HEK293 (cell line): ENCODE results near the gene CRB2.

Source experiments
- CTCF ChIA-PET: fragments of 350-600 bp; formaldehyde crosslinking; extraction: SDS; loops from one replicate; lab custom pipeline; 2021; ENCODE audit warnings: antibody characterized with exemption; lab: Yijun Ruan, JAX
- POLR2A ChIA-PET: fragments of 300-600 bp; formaldehyde crosslinking; extraction: SDS; loops from one replicate; lab custom pipeline; 2020; ENCODE audit warnings: antibody characterized with exemption, inconsistent platforms; lab: Yijun Ruan, JAX
- H3K27ac ChIP-seq: fragments of 200-500 bp; sonication (Bioruptor generic); 2 replicates; pipeline ENCODE4 v1.5.1; 2014; ENCODE audit warnings: low read depth, low read length, control low read depth, inconsistent platforms; ENCODE audit errors: extremely low read depth
- H3K36me3 ChIP-seq, 2 experiments: fragments of 200-500 bp in 1 of 2; sonication (Bioruptor generic) in 1 of 2; 1 replicate in 1 of 2; 2 replicates in 1 of 2; pipeline ENCODE4 v1.5.1; 2014 to 2017; ENCODE audit warnings: inconsistent platforms in 2 of 2, low read length in 2 of 2; ENCODE audit not compliant: control insufficient read depth in 2 of 2, insufficient read depth in 1 of 2
- H3K4me1 ChIP-seq: fragments of 200-500 bp; sonication (Bioruptor generic); 2 replicates; pipeline ENCODE4 v1.5.1; 2014; ENCODE audit warnings: mild to moderate bottlenecking, low read length, inconsistent platforms; ENCODE audit not compliant: control insufficient read depth, insufficient read depth
- H3K4me3 ChIP-seq: 2 replicates; pipeline ENCODE4 v1.5.1; 2011; ENCODE audit warnings: low read depth, mild to moderate bottlenecking, control low read depth, low read length, moderate library complexity
- H3K9me3 ChIP-seq: fragments of 200-500 bp; sonication (Bioruptor generic); 2 replicates; pipeline ENCODE4 v1.5.1; 2014; ENCODE audit warnings: low read depth, low read length, inconsistent platforms; ENCODE audit not compliant: control insufficient read depth, insufficient read depth
- BCL11A ChIP-seq: fragments of 450-650 bp; formaldehyde crosslinking; IDR thresholded peaks from 2 replicates; pipeline ENCODE4 v1.5.1; 2016; ENCODE audit warnings: low read depth, missing biosample characterization, missing genetic modification characterization
- EGR2 ChIP-seq: fragments of 450-650 bp; formaldehyde crosslinking; IDR thresholded peaks from 2 replicates; pipeline ENCODE4 v1.5.1; 2016; ENCODE audit warnings: low read depth, missing biosample characterization, missing genetic modification characterization
- GLIS2 ChIP-seq: fragments of 450-650 bp; formaldehyde crosslinking; IDR thresholded peaks from 2 replicates; pipeline ENCODE4 v1.5.1; 2016; ENCODE audit warnings: missing biosample characterization, missing genetic modification characterization
- OSR2 ChIP-seq: fragments of 450-650 bp; formaldehyde crosslinking; IDR thresholded peaks from 2 replicates; pipeline ENCODE4 v1.5.1; 2016; ENCODE audit warnings: missing biosample characterization, missing genetic modification characterization
- PRDM10 ChIP-seq: fragments of 450-650 bp; formaldehyde crosslinking; IDR thresholded peaks from 2 replicates; pipeline ENCODE4 v1.5.1; 2016; ENCODE audit warnings: missing biosample characterization, missing genetic modification characterization
- SALL2 ChIP-seq: fragments of 450-650 bp; formaldehyde crosslinking; IDR thresholded peaks from 2 replicates; pipeline ENCODE4 v1.5.0; 2017; ENCODE audit warnings: missing biosample characterization, mild to moderate bottlenecking, missing genetic modification characterization, borderline replicate concordance
- TCF7L2 ChIP-seq: IDR thresholded peaks from 2 replicates; pipeline ENCODE4 v1.6.1; 2011; ENCODE audit warnings: low read depth, mild to moderate bottlenecking, inconsistent platforms, low read length, moderate library complexity, borderline replicate concordance
- ZBTB26 ChIP-seq: fragments of 450-650 bp; formaldehyde crosslinking; optimal IDR thresholded peaks from 2 replicates; pipeline ENCODE3; 2016; ENCODE audit warnings: missing biosample characterization, mild to moderate bottlenecking, missing genetic modification characterization
- ZBTB48 ChIP-seq: fragments of 450-650 bp; formaldehyde crosslinking; IDR thresholded peaks from 2 replicates; pipeline ENCODE4 v1.5.1; 2016; ENCODE audit warnings: missing biosample characterization, missing genetic modification characterization
- ZFHX2 ChIP-seq: fragments of 450-650 bp; formaldehyde crosslinking; conservative IDR thresholded peaks from 2 replicates; pipeline ENCODE4 v1.5.1; 2016; ENCODE audit warnings: missing biosample characterization, missing genetic modification characterization
- ZNF157 ChIP-seq: fragments of 450-650 bp; formaldehyde crosslinking; IDR thresholded peaks from 2 replicates; pipeline ENCODE4 v1.5.1; 2016; ENCODE audit warnings: missing biosample characterization, missing genetic modification characterization
- ZNF23 ChIP-seq: fragments of 450-650 bp; formaldehyde crosslinking; IDR thresholded peaks from 2 replicates; pipeline ENCODE4 v1.5.1; 2016; ENCODE audit warnings: missing biosample characterization, missing genetic modification characterization, borderline replicate concordance
- ZNF274 ChIP-seq, 2 experiments: fragments of 200-500 bp in 1 of 2; fragments of 450-650 bp in 1 of 2; sonication (Bioruptor generic) in 1 of 2; formaldehyde crosslinking in 1 of 2; IDR thresholded peaks; 2 replicates each; pipeline versions ENCODE4 v1.5.1 to v1.6.1; 2014 to 2016; ENCODE audit warnings: borderline replicate concordance in 1 of 2, inconsistent platforms in 1 of 2, low read length in 1 of 2, missing biosample characterization in 1 of 2, missing genetic modification characterization in 1 of 2
- ZNF398 ChIP-seq: fragments of 450-650 bp; formaldehyde crosslinking; IDR thresholded peaks from 2 replicates; pipeline ENCODE4 v1.5.1; 2017; ENCODE audit warnings: missing biosample characterization, missing genetic modification characterization
- ZNF544 ChIP-seq: fragments of 450-650 bp; formaldehyde crosslinking; IDR thresholded peaks from 2 replicates; pipeline ENCODE4 v1.5.0; 2017; ENCODE audit warnings: missing biosample characterization, missing genetic modification characterization
- ZNF549 ChIP-seq: fragments of 450-650 bp; IDR thresholded peaks from 2 replicates; pipeline ENCODE4 v1.5.1; 2018; ENCODE audit warnings: missing biosample characterization, missing genetic modification characterization, mild to moderate bottlenecking, inconsistent platforms, moderate library complexity
- ZNF580 ChIP-seq: fragments of 450-650 bp; formaldehyde crosslinking; IDR thresholded peaks from 2 replicates; pipeline ENCODE4 v1.5.1; 2016; ENCODE audit warnings: missing biosample characterization, missing genetic modification characterization
- ZNF600 ChIP-seq: fragments of 450-650 bp; formaldehyde crosslinking; IDR thresholded peaks from 2 replicates; pipeline ENCODE4 v1.5.1; 2016; ENCODE audit warnings: missing biosample characterization, missing genetic modification characterization
- ZSCAN30 ChIP-seq: fragments of 450-650 bp; IDR thresholded peaks from 2 replicates; pipeline ENCODE4 v1.5.1; 2018; ENCODE audit warnings: missing biosample characterization, mild to moderate bottlenecking, missing genetic modification characterization, moderate library complexity

The CRB2 gene

GRCh38 chr9:123361731-123362510 lies 5.9 kb downstream of the CRB2 start:
- no peak for TF ChIP-seq ZNF23
- TF ChIP-seq ZBTB48: peak; percentile 58; the same call in 1 of the 2 replicates
- peak; percentile 48; the same call in 1 of the 2 replicates for TF ChIP-seq GLIS2 (tag by site-specific recombination)
- Histone ChIP-seq H3K4me1 (no peaks in the 10 kb centered on the region), H3K4me3 (no peak overlapping the region), H3K27ac (no peak overlapping the region), H3K9me3 (no peaks in the 10 kb centered on the region), H3K36me3 (no peaks in the 10 kb centered on the region)
- CTCF ChIA-PET: interaction anchor here (0.5 to 1.2 kb wide), 3 partner anchors 12 to 259 kb away, joined by 3 to 4 read pairs (median 3); no protein-coding TSS in a partner anchor
- POLR2A ChIA-PET: interaction anchor here (1.5 kb wide), 1 partner anchor 12 kb away, joined by 4 read pairs; no protein-coding TSS in a partner anchor

- Histone ChIP-seq H3K4me1 (no peaks in the 10 kb centered on the region), H3K36me3 (no peaks in the 10 kb centered on the region), H3K9me3 (no peaks in the 10 kb centered on the region), H3K27ac (no peak overlapping the region), H3K4me3 (no peak overlapping the region)
- POLR2A ChIA-PET: no interaction called here
- CTCF ChIA-PET: interaction anchor here (0.5 to 0.6 kb wide), 2 partner anchors 963 to 977 kb away, joined by 3 to 5 read pairs; no protein-coding TSS in a partner anchor
- TF ChIP-seq OSR2 (tag by site-specific recombination) (no peak), ZNF549 (tag by site-specific recombination) (no peak), BCL11A (tag by site-specific recombination) (no peak), ZNF600 (tag by site-specific recombination) (no peak), ZNF274 (IDR thresholded peaks at IDR 0.05; ENCODE audit: low read length) (no peak), ZNF274 (tag by site-specific recombination; IDR thresholded peaks at IDR 0.05; ENCODE audit: borderline replicate concordance) (no peak), TCF7L2 (no peak)
These were observed 6.9 kb downstream of the CRB2 start for GRCh38 chr9:123362856-123363255.

GRCh38 chr9:123364241-123364824 lies 8.3 kb downstream of the CRB2 start:
- POLR2A ChIA-PET: no interaction called here
- Histone ChIP-seq H3K4me1 (no peaks in the 10 kb centered on the region), H3K36me3 (no peaks in the 10 kb centered on the region), H3K27ac (no peak overlapping the region), H3K9me3 (no peaks in the 10 kb centered on the region), H3K4me3 (no peak overlapping the region)
- CTCF ChIA-PET: interaction anchor here (0.7 to 1.5 kb wide), 5 partner anchors 9 to 50 kb away, joined by 3 to 9 read pairs (median 3); no protein-coding TSS in a partner anchor
- TF ChIP-seq ZBTB26 (tag by site-specific recombination): no peak
- TF ChIP-seq ZNF580 (tag by site-specific recombination): no peak
- no peak for TF ChIP-seq SALL2 (tag by site-specific recombination)
- TF ChIP-seq ZNF157 (tag by site-specific recombination): peak; percentile 81
- no peak for TF ChIP-seq ZSCAN30 (tag by site-specific recombination)
- TF ChIP-seq PRDM10: no peak
- TF ChIP-seq ZNF544 (tag by site-specific recombination): no peak
- TF ChIP-seq EGR2 (tag by site-specific recombination): peak; percentile 99
- peak; percentile 98 for TF ChIP-seq ZFHX2 (tag by site-specific recombination)
- TF ChIP-seq ZNF398 (tag by site-specific recombination): peak; percentile 35; the same call in 1 of the 2 replicates
